CD14-positive monocyte (primary cell): ENCODE measurements around the gene ACKR3. TPM values are rescaled to one million over a fixed set of nuclear protein-coding genes. Genes with fewer than 3 reads are reported as not detected.

Source experiments
- DNase-seq, 3 donors: peaks; one replicate each; pipeline ENCODE4 v3.0.0-alpha.2; 2011 to 2022
- H2AFZ ChIP-seq: 2 replicates; pipeline ENCODE4 v1.6.0; 2012; ENCODE audit warnings: mild to moderate bottlenecking, low read depth, low read length, inconsistent platforms; ENCODE audit not compliant: insufficient read depth, poor library complexity, severe bottlenecking
- H3K27ac ChIP-seq, 2 donors: 1 replicate in 1 of 2; 2 replicates in 1 of 2; pipeline ENCODE4 v1.5.1; 2012 to 2013; ENCODE audit warnings: low read length in 2 of 2, control low read depth in 1 of 2, inconsistent platforms in 1 of 2, low read depth in 1 of 2, mild to moderate bottlenecking in 1 of 2
- H3K27me3 ChIP-seq, 2 donors: one replicate each; pipeline versions ENCODE4 v1.6.0 to v1.6.1; 2011 to 2013; ENCODE audit warnings: low read length in 2 of 2; ENCODE audit not compliant: control insufficient read depth in 2 of 2, insufficient read depth in 2 of 2
- H3K36me3 ChIP-seq, 2 donors: replicated peaks in 1 of 2; 1 replicate in 1 of 2; 2 replicates in 1 of 2; pipeline versions ENCODE4 v1.5.1 to v1.6.1; 2012 to 2013; ENCODE audit warnings: low read length in 2 of 2, control low read depth in 1 of 2, inconsistent platforms in 1 of 2, mild to moderate bottlenecking in 1 of 2; ENCODE audit not compliant: insufficient read depth in 2 of 2, control insufficient read depth in 1 of 2
- H3K4me1 ChIP-seq, 2 donors: 1 replicate in 1 of 2; 2 replicates in 1 of 2; pipeline versions ENCODE4 v1.5.1 to v1.6.1; 2012 to 2013; ENCODE audit warnings: low read length in 2 of 2, control low read depth in 1 of 2, inconsistent platforms in 1 of 2, mild to moderate bottlenecking in 1 of 2, moderate library complexity in 1 of 2; ENCODE audit not compliant: insufficient read depth in 2 of 2, control insufficient read depth in 1 of 2
- H3K4me2 ChIP-seq: replicated peaks from 2 replicates; pipeline ENCODE3; 2012; ENCODE audit warnings: low read length, moderate library complexity, mild to moderate bottlenecking; ENCODE audit not compliant: poor library complexity, severe bottlenecking; ENCODE audit errors: extremely low read depth
- H3K4me3 ChIP-seq, 3 experiments: fragments of 200-600 bp in 1 of 3; sonication (generic) in 1 of 3; replicated peaks in 1 of 3; 1 replicate in 2 of 3; 2 replicates in 1 of 3; pipeline ENCODE4 v1.5.1; 2011 to 2013; ENCODE audit warnings: low read length in 3 of 3, mild to moderate bottlenecking in 3 of 3, control low read depth in 2 of 3, low read depth in 2 of 3, inconsistent platforms in 1 of 3, moderate library complexity in 1 of 3
- H3K79me2 ChIP-seq: 2 replicates; pipeline ENCODE4 v1.6.0; 2012; ENCODE audit warnings: mild to moderate bottlenecking, control low read depth, inconsistent platforms, low read length, moderate library complexity; ENCODE audit not compliant: insufficient read depth
- H3K9ac ChIP-seq: 2 replicates; pipeline ENCODE4 v1.6.0; 2017; ENCODE audit warnings: low read length, mild to moderate bottlenecking; ENCODE audit not compliant: insufficient read depth, poor library complexity, severe bottlenecking
- H3K9me3 ChIP-seq, 2 donors: replicated peaks in 1 of 2; 1 replicate in 1 of 2; 2 replicates in 1 of 2; pipeline versions ENCODE4 v1.5.1 to v1.6.1; 2012 to 2013; ENCODE audit warnings: low read length in 2 of 2, control low read depth in 1 of 2; ENCODE audit not compliant: control insufficient read depth in 1 of 2, insufficient read depth in 1 of 2
- H4K20me1 ChIP-seq: 2 replicates; pipeline ENCODE4 v1.6.0; 2012; ENCODE audit warnings: mild to moderate bottlenecking, low read length, control low read depth, moderate library complexity; ENCODE audit not compliant: insufficient read depth
- H3K27ac Mint-ChIP-seq, 7 donors: one replicate each; pipeline ENCODE4 v1.8.0; 2020; ENCODE audit warnings: mild to moderate bottlenecking in 7 of 7, mixed read lengths in 7 of 7, moderate library complexity in 6 of 7, inconsistent platforms in 2 of 7
- H3K27me3 Mint-ChIP-seq, 3 donors: one replicate each; pipeline ENCODE4 v1.8.0; 2021 to 2022; ENCODE audit warnings: low read depth in 3 of 3, mild to moderate bottlenecking in 3 of 3, mixed read lengths in 3 of 3, moderate library complexity in 3 of 3, inconsistent platforms in 1 of 3
- H3K36me3 Mint-ChIP-seq, 2 donors: one replicate each; pipeline ENCODE4 v1.8.0; 2020; ENCODE audit warnings: mixed read lengths in 2 of 2, inconsistent platforms in 1 of 2, mild to moderate bottlenecking in 1 of 2
- H3K4me1 Mint-ChIP-seq: one replicate; pipeline ENCODE4 v1.8.0; 2020; ENCODE audit warnings: mild to moderate bottlenecking, mixed read lengths
- H3K4me3 Mint-ChIP-seq, 2 donors: one replicate each; pipeline ENCODE4 v1.8.0; 2020; ENCODE audit warnings: mild to moderate bottlenecking in 2 of 2, mixed read lengths in 2 of 2, moderate library complexity in 1 of 2
- H3K9me3 Mint-ChIP-seq, 7 donors: one replicate each; pipeline ENCODE4 v1.8.0; 2020 to 2022; ENCODE audit warnings: mixed read lengths in 7 of 7, mild to moderate bottlenecking in 6 of 7, moderate library complexity in 6 of 7, inconsistent platforms in 2 of 7
- WGBS: methylation state at CpG from one replicate; pipeline ENCODE4 v1.1.5; 2013; ENCODE audit warnings: missing lambda C conversion rate; ENCODE audit not compliant: insufficient coverage; 5-methylcytosine and 5-hydroxymethylcytosine counted together
- intact Hi-C, 2 donors: fragments of 100-400 bp; cut with micrococcal nuclease; formaldehyde crosslinking; loops; one replicate each; pipeline versions ENCODE4 v1.15.0 to v1.15.1; 2023
- polyA plus RNA-seq, 3 donors: library from polyadenylated mRNA; depleted of rRNA in 1 of 3; unstranded in 2 of 3; stranded (reverse) in 1 of 3; fragments of 300-500 nt in 2 of 3; fragments of >200 nt in 1 of 3; fragmentation: Illumina TruSeq in 2 of 3; gene quantifications; 1 replicate in 2 of 3; 2 replicates in 1 of 3; pipeline ENCODE4 v1.2.3, GENCODE V29; 2012 to 2021
- TF ChIP-seq, protein P1 (sequence below): fragments of 200-600 bp; IDR thresholded peaks from one replicate; pipeline ENCODE4 v1.8.0; 2022; ENCODE audit warnings: antibody characterized with exemption, mild to moderate bottlenecking

The ACKR3 gene
- polyA plus RNA-seq, 3 donors, result 0.41 to 13.3 (median 0.79) TPM

DNA sequence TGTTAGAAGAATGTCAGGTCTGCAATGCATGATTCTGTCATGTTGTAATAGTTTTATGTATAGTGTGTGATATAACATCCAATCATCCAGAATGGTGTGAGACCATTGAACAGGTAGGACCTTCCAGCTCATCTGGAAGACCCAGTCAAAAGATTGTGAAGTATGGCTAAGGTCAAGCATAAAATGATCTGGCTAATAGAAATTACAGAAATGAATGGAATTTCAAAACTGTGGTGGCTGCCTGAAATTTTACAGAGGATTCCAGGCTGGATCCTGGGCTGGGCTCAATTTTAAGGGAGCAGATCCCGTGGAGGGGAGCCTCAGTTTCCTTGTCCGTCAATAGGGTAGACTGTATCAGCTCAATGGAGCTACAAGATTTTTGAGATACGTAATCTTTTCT lies 39.1 kb downstream of the ACKR3 start:
- Histone ChIP-seq H3K36me3 (no peaks in the 10 kb centered on the region), H3K9ac (no peak overlapping the region), H3K27ac (no peak overlapping the region), H3K4me3 (no peak overlapping the region), H3K79me2 (no peaks in the 10 kb centered on the region), H3K9me3 (no peaks in the 10 kb centered on the region), H3K4me2 (no peak overlapping the region), H3K27me3 (peaks cover 0 to 5% of the 10 kb centered on the region in 2 donors), H4K20me1 (no peaks in the 10 kb centered on the region), H2AFZ (no peak overlapping the region), H3K4me1 (peaks cover 12 to 18% of the 10 kb centered on the region in 2 donors)
- Mint-ChIP-seq H3K36me3 (no peaks in the 10 kb centered on the region), H3K27me3 (peaks cover 17 to 39% (median 27%) of the 10 kb centered on the region in 3 donors), H3K9me3 (no peaks in the 10 kb centered on the region), H3K4me3 (no peak overlapping the region), H3K4me1 (peaks cover 17% of the 10 kb centered on the region), H3K27ac (no peak overlapping the region)
- WGBS, result 96% methylated on average over 3 of the region's 3 CpGs
- DNase-seq, result no peak
- TF ChIP-seq, protein P1, sequence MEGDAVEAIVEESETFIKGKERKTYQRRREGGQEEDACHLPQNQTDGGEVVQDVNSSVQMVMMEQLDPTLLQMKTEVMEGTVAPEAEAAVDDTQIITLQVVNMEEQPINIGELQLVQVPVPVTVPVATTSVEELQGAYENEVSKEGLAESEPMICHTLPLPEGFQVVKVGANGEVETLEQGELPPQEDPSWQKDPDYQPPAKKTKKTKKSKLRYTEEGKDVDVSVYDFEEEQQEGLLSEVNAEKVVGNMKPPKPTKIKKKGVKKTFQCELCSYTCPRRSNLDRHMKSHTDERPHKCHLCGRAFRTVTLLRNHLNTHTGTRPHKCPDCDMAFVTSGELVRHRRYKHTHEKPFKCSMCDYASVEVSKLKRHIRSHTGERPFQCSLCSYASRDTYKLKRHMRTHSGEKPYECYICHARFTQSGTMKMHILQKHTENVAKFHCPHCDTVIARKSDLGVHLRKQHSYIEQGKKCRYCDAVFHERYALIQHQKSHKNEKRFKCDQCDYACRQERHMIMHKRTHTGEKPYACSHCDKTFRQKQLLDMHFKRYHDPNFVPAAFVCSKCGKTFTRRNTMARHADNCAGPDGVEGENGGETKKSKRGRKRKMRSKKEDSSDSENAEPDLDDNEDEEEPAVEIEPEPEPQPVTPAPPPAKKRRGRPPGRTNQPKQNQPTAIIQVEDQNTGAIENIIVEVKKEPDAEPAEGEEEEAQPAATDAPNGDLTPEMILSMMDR, result no peak
- intact Hi-C loops, result no loop called here

DNA sequence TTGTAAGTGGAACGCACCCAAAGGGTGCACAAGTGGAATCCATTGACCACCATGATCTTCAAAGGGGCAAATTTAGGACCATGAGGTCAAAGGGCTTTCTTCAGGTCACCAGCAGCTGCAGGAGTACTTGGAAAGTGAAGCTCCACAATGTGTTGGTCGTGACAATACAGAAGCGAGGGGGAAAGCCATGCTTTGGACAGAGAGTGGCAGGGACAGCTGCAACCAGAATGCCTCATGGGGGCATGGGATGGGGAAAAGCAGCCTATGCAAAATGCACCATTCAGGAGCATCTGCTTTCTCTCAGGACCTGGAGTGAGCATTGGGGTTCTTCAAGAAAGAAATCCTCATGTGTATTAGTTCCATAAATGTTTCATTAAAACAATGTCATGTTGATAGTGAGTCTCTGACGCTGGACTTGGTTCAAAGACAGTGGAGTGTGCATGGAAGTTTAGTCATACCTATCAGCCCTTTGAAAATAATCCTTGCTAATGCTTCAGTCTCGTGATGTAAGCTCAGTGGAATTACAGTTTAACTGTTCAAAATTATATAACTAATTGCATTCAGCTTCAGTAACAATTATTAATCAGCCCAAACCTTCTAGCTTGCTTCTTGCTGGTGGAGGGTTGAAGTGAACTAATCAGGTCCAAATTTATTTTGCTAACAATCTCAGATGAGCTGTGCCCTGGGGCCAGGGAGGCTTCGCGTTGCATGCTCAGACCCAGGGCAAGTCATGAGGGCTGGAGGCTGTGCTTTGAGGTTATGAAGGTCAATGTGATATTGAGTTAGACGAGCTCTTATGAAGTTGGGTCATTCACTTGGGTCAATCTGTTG lies 41.6 kb downstream of the ACKR3 start:
- no peaks in the 10 kb centered on the region for H4K20me1 ChIP-seq
- H3K4me3 ChIP-seq, result no peak overlapping the region
- no peaks in the 10 kb centered on the region for H3K27me3 ChIP-seq
- H3K79me2 ChIP-seq, result no peaks in the 10 kb centered on the region
- intact Hi-C loops, result no loop called here
- TF ChIP-seq, protein P1, result no peak
- WGBS, result 93% methylated on average over 6 of the region's 8 CpGs
- H3K4me2 ChIP-seq, result no peak overlapping the region
- H3K9me3 Mint-ChIP-seq, result no peaks in the 10 kb centered on the region
- peaks cover 5 to 9% of the 10 kb centered on the region in 2 donors for H3K4me1 ChIP-seq
- DNase-seq, result no peak
- no peak overlapping the region for H3K9ac ChIP-seq
- no peak overlapping the region for H3K4me3 Mint-ChIP-seq
- H3K27me3 Mint-ChIP-seq, result peaks cover 12 to 23% (median 22%) of the 10 kb centered on the region in 3 donors
- H3K36me3 Mint-ChIP-seq, result no peaks in the 10 kb centered on the region
- peaks cover 8% of the 10 kb centered on the region for H3K4me1 Mint-ChIP-seq
- no peak overlapping the region for H2AFZ ChIP-seq
- H3K36me3 ChIP-seq, result no peaks in the 10 kb centered on the region
- H3K27ac ChIP-seq, result no peak overlapping the region
- H3K9me3 ChIP-seq, result no peaks in the 10 kb centered on the region
- H3K27ac Mint-ChIP-seq, result no peak overlapping the region
